DOHH2 (cell line): ENCODE results near the gene TEAD3.

Source experiments
- H3F3A ChIP-seq: fragments of 200-600 bp; sonication (generic), shearing (Covaris generic); 2 replicates; pipeline ENCODE4 v1.6.0; 2016; ENCODE audit warnings: antibody characterized with exemption, mild to moderate bottlenecking; ENCODE audit not compliant: control insufficient read depth, insufficient read depth
- H3K27ac ChIP-seq: fragments of 200-600 bp; sonication (generic); 2 replicates; pipeline ENCODE4 v1.5.1; 2014; ENCODE audit warnings: low read depth, mild to moderate bottlenecking, low read length, moderate library complexity
- H3K27me3 ChIP-seq: fragments of 200-600 bp; sonication (generic); 2 replicates; pipeline ENCODE4 v1.6.1; 2014; ENCODE audit warnings: mild to moderate bottlenecking, low read length, mixed read lengths; ENCODE audit not compliant: control insufficient read depth
- H3K36me3 ChIP-seq: fragments of 200-600 bp; sonication (generic); 2 replicates; pipeline ENCODE4 v1.6.1; 2014; ENCODE audit warnings: mild to moderate bottlenecking, low read length, moderate library complexity, mixed read lengths; ENCODE audit not compliant: control insufficient read depth
- H3K4me1 ChIP-seq: fragments of 200-600 bp; sonication (generic); 2 replicates; pipeline ENCODE4 v1.6.1; 2014; ENCODE audit warnings: mild to moderate bottlenecking, low read length, mixed read lengths; ENCODE audit not compliant: control insufficient read depth
- H3K4me2 ChIP-seq: fragments of 200-600 bp; sonication (generic); 2 replicates; pipeline ENCODE4 v1.6.0; 2014; ENCODE audit warnings: mild to moderate bottlenecking, low read length, moderate library complexity
- H3K4me3 ChIP-seq: fragments of 200-600 bp; sonication (generic); 2 replicates; pipeline ENCODE4 v1.5.1; 2014; ENCODE audit warnings: mild to moderate bottlenecking, low read length, mixed read lengths
- H3K79me2 ChIP-seq: fragments of 200-600 bp; sonication (generic); 2 replicates; pipeline ENCODE4 v1.6.1; 2014; ENCODE audit warnings: mild to moderate bottlenecking, low read length, mixed read lengths; ENCODE audit not compliant: control insufficient read depth
- H3K9me2 ChIP-seq: fragments of 200-600 bp; sonication (generic); replicated peaks from 2 replicates; pipeline ENCODE4 v1.6.1; 2014; ENCODE audit warnings: mild to moderate bottlenecking, low read length, mixed read lengths; ENCODE audit not compliant: control insufficient read depth
- H3K9me3 ChIP-seq: fragments of 200-600 bp; sonication (generic); 2 replicates; pipeline ENCODE4 v1.6.1; 2014; ENCODE audit warnings: antibody characterized with exemption, low read length, mixed read lengths; ENCODE audit not compliant: control insufficient read depth, insufficient read depth
- H4K20me1 ChIP-seq: fragments of 200-600 bp; sonication (generic); 2 replicates; pipeline ENCODE4 v1.6.0; 2014; ENCODE audit warnings: low read depth, mild to moderate bottlenecking, antibody characterized with exemption, low read length, moderate library complexity; ENCODE audit not compliant: control insufficient read depth, insufficient read depth
- CTCF ChIP-seq: fragments of 200-600 bp; sonication (generic); IDR thresholded peaks from one replicate; pipeline ENCODE4 v1.5.1; 2014; ENCODE audit warnings: antibody characterized with exemption, mild to moderate bottlenecking, low read depth, low read length; ENCODE audit not compliant: poor library complexity, severe bottlenecking
- EZH2phosphoT487 ChIP-seq: fragments of 200-600 bp; sonication (generic); IDR thresholded peaks from 2 replicates; pipeline ENCODE4 v1.6.1; 2017; ENCODE audit warnings: borderline replicate concordance, mild to moderate bottlenecking, antibody characterized with exemption, low read length, moderate library complexity, mixed read lengths

The TEAD3 gene

GRCh38 chr6:35487658-35488516 lies 9.0 kb downstream of the TEAD3 start:
- H4K20me1 ChIP-seq = no peaks in the 10 kb centered on the region
- H3K4me1 ChIP-seq = no peaks in the 10 kb centered on the region
- H3F3A ChIP-seq = no peaks in the 10 kb centered on the region
- no peaks in the 10 kb centered on the region for H3K9me2 ChIP-seq
- no peak overlapping the region for H3K4me3 ChIP-seq
- H3K36me3 ChIP-seq = no peaks in the 10 kb centered on the region
- H3K4me2 ChIP-seq = no peak overlapping the region
- H3K27me3 ChIP-seq = peaks cover 61% of the 10 kb centered on the region
- TF ChIP-seq EZH2phosphoT487 = no peak
- no peak for TF ChIP-seq CTCF
- no peaks in the 10 kb centered on the region for H3K79me2 ChIP-seq
- no peaks in the 10 kb centered on the region for H3K9me3 ChIP-seq
- H3K27ac ChIP-seq = no peak overlapping the region

GRCh38 chr6:35486005-35486925 lies 10.6 kb downstream of the TEAD3 start:
- H3K4me2 ChIP-seq = no peak overlapping the region
- H3K27me3 ChIP-seq = peaks cover 56% of the 10 kb centered on the region
- no peaks in the 10 kb centered on the region for H3K36me3 ChIP-seq
- no peaks in the 10 kb centered on the region for H3K4me1 ChIP-seq
- no peaks in the 10 kb centered on the region for H3K9me2 ChIP-seq
- no peak for TF ChIP-seq CTCF
- H3F3A ChIP-seq = no peaks in the 10 kb centered on the region
- no peaks in the 10 kb centered on the region for H3K79me2 ChIP-seq
- H3K4me3 ChIP-seq = no peak overlapping the region
- no peaks in the 10 kb centered on the region for H3K9me3 ChIP-seq
- H3K27ac ChIP-seq = no peak overlapping the region
- no peaks in the 10 kb centered on the region for H4K20me1 ChIP-seq

GRCh38 chr6:35485402-35485877 lies 11.4 kb downstream of the TEAD3 start:
- Histone ChIP-seq H3K79me2 (no peaks in the 10 kb centered on the region), H3K27ac (no peak overlapping the region), H3K27me3 (peaks cover 51% of the 10 kb centered on the region), H4K20me1 (no peaks in the 10 kb centered on the region), H3K9me2 (no peaks in the 10 kb centered on the region), H3K4me3 (no peak overlapping the region), H3K4me2 (no peak overlapping the region), H3K4me1 (no peaks in the 10 kb centered on the region), H3F3A (no peaks in the 10 kb centered on the region), H3K36me3 (no peaks in the 10 kb centered on the region), H3K9me3 (no peaks in the 10 kb centered on the region)
- TF ChIP-seq CTCF = no peak
- TF ChIP-seq EZH2phosphoT487 = no peak
